Measurements from ENCODE around the gene CACNA1E.

DNA sequence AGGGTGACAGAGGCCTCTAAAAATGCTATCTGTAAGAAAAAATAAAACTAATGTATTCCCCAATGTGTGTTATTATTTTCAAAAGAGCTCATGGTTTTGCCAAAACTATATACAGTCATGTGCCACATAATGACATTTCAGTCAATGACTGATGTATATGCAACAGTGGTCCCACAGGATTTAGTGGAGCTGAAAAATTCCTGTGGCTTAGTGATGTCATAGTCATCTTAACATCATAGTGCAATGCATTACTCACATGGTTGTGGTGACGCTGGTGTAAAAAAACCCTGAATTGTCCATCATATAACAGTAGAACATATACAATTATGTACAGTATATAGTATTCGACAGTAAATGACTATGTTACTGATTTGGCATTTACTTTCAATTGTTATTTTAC, 172.4 kb downstream of the CACNA1E start:
- TF ChIP-seq, protein P1, sequence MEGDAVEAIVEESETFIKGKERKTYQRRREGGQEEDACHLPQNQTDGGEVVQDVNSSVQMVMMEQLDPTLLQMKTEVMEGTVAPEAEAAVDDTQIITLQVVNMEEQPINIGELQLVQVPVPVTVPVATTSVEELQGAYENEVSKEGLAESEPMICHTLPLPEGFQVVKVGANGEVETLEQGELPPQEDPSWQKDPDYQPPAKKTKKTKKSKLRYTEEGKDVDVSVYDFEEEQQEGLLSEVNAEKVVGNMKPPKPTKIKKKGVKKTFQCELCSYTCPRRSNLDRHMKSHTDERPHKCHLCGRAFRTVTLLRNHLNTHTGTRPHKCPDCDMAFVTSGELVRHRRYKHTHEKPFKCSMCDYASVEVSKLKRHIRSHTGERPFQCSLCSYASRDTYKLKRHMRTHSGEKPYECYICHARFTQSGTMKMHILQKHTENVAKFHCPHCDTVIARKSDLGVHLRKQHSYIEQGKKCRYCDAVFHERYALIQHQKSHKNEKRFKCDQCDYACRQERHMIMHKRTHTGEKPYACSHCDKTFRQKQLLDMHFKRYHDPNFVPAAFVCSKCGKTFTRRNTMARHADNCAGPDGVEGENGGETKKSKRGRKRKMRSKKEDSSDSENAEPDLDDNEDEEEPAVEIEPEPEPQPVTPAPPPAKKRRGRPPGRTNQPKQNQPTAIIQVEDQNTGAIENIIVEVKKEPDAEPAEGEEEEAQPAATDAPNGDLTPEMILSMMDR (IDR thresholded peaks at IDR 0.05), result no peak
- TF ChIP-seq POLR2A (IDR thresholded peaks at IDR 0.05), result no peak

Data from Peyer's patch (tissue), 4 donors.